Calu3 (cell line): ENCODE results near the gene CMTM5. TPM values are rescaled to one million over a fixed set of nuclear protein-coding genes. Genes with fewer than 3 reads are reported as not detected.

Experiments
- BruUV-seq: library from RNA; stranded (reverse); fragments of 400-500 nt; replicated peaks from 2 replicates; lab custom pipeline; 2021; lab: Mats Ljungman, UMichigan
- CTCF ChIA-PET: fragments of 300-600 bp; sonication (Branson Sonifier 250); formaldehyde crosslinking; loops from one replicate; lab custom pipeline; 2022; ENCODE audit warnings: antibody characterized with exemption; lab: Charles Lee
- DNase-seq: peaks from one replicate; pipeline ENCODE4 v3.0.0; 2022
- H3K27ac Mint-ChIP-seq: one replicate; pipeline ENCODE4 v1.8.0; 2022; ENCODE audit warnings: mixed read lengths; ENCODE audit not compliant: unreplicated experiment
- H3K27me3 Mint-ChIP-seq: one replicate; pipeline ENCODE4 v1.8.0; 2022; ENCODE audit warnings: mixed read lengths; ENCODE audit not compliant: unreplicated experiment
- H3K36me3 Mint-ChIP-seq: one replicate; pipeline ENCODE4 v1.8.0; 2022; ENCODE audit warnings: mild to moderate bottlenecking, moderate library complexity, mixed read lengths; ENCODE audit not compliant: insufficient read depth, unreplicated experiment
- H3K4me1 Mint-ChIP-seq: one replicate; pipeline ENCODE4 v1.8.0; 2022; ENCODE audit warnings: mild to moderate bottlenecking, low read depth, mixed read lengths; ENCODE audit not compliant: unreplicated experiment
- H3K4me3 Mint-ChIP-seq: one replicate; pipeline ENCODE4 v1.8.0; 2022; ENCODE audit warnings: mild to moderate bottlenecking, low read depth, moderate library complexity, mixed read lengths; ENCODE audit not compliant: unreplicated experiment
- H3K9me3 Mint-ChIP-seq: one replicate; pipeline ENCODE4 v1.8.0; 2022; ENCODE audit warnings: low read depth, mixed read lengths; ENCODE audit not compliant: unreplicated experiment
- intact Hi-C: fragments of 100-400 bp; cut with micrococcal nuclease; formaldehyde crosslinking; loops from one replicate; pipeline ENCODE4 v1.10.0; 2022; ENCODE audit not compliant: unreplicated experiment
- total RNA-seq: library from RNA; stranded (reverse); gene quantifications from 2 replicates; pipeline ENCODE4 v1.2.3, GENCODE V29; 2022
- TF ChIP-seq, protein P1 (sequence below): fragments of 200-600 bp; IDR thresholded peaks from one replicate; pipeline ENCODE4 v1.8.0; 2022; ENCODE audit warnings: antibody characterized with exemption; ENCODE audit not compliant: unreplicated experiment

The CMTM5 gene
- total RNA-seq, 1 experiment from 2014 or later: not detected

DNA sequence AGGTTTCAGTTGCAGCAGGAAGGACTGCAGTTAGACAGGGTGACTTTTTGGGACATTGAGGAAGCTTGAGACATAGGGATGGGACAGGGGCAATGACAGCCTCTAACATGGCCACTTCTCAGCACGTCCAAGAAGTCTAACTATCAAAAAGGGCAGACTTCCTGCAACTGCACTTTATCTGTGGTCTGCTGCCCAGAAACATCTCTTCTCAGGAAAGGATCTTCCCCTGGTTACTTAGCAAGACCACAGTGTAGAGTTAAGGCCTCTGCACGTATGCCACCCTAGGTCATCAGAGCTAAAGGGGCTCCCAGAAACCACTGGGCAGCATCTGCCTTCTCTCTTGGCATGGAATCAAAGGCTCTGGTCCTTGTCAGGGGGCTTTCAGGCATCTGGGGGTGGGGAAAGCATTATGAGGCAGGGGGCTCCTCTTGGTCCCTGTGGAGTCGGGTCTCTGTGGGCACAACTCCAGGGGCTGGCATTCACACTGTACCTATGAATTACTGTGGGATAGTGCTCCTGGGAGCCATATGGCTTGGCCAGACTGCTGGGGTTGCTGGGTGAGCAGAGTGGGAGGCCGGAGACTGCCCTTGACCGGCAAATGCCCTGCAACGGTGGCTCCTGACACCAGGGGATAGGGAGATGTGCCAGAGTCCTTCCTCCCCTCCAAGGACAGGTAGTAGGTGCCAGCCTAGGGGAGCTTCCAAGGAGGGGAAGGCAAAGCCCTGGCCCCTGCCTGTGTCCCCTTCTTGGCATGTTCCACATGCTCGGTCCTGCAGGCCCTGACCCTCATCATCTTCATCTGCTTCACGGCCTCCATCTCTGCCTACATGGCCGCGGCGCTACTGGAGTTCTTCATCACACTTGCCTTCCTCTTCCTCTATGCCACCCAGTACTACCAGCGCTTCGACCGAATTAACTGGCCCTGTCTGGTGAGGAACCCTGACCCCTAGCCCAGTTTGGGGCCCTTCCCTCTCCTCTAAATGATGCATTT is 1.0 kb downstream of the CMTM5 start:
- CTCF ChIA-PET: interaction anchor here (1.2 kb wide), 1 partner anchor 9 kb away, joined by 3 read pairs; no protein-coding TSS in a partner anchor
- Mint-ChIP-seq H3K27me3 (peaks cover 95% of the 10 kb centered on the region), H3K36me3 (no peaks in the 10 kb centered on the region), H3K4me3 (no peak overlapping the region), H3K27ac (no peak overlapping the region), H3K4me1 (no peaks in the 10 kb centered on the region), H3K9me3 (no peaks in the 10 kb centered on the region)
- BruUV-seq: no TSS peak
- intact Hi-C loops: no loop called here
- TF ChIP-seq, protein P1, sequence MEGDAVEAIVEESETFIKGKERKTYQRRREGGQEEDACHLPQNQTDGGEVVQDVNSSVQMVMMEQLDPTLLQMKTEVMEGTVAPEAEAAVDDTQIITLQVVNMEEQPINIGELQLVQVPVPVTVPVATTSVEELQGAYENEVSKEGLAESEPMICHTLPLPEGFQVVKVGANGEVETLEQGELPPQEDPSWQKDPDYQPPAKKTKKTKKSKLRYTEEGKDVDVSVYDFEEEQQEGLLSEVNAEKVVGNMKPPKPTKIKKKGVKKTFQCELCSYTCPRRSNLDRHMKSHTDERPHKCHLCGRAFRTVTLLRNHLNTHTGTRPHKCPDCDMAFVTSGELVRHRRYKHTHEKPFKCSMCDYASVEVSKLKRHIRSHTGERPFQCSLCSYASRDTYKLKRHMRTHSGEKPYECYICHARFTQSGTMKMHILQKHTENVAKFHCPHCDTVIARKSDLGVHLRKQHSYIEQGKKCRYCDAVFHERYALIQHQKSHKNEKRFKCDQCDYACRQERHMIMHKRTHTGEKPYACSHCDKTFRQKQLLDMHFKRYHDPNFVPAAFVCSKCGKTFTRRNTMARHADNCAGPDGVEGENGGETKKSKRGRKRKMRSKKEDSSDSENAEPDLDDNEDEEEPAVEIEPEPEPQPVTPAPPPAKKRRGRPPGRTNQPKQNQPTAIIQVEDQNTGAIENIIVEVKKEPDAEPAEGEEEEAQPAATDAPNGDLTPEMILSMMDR: no peak
- DNase-seq: no peak

DNA sequence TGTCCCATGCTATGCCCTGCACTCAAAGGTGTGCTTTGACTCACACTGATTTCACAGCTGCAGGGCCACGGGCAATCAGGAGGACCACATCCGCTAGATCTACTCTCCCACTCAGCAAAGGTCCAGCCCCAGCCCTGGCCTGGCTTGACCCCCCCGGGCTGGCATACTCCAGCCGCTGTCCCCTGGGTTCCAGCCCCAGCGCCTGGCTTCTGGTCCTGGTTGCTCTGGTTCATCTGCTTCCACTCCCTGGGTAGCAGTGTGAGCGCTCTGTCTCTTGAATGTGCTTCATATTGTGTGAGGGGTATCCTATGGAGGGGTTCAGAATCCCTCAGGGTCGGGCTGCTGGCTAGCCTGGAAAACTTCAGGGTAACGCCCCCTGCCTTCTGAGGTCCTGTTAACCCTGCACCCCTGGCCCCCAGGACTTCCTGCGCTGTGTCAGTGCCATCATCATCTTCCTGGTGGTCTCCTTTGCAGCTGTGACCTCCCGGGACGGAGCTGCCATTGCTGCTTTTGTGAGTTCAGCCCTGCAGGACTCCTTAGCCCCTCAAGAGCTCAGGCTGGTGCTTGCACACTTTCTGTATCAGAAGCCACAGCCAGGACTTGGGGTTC is 1.9 kb downstream of the CMTM5 start:
- intact Hi-C loops: no loop called here
- TF ChIP-seq, protein P1: no peak
- no peaks in the 10 kb centered on the region for H3K9me3 Mint-ChIP-seq

DNA sequence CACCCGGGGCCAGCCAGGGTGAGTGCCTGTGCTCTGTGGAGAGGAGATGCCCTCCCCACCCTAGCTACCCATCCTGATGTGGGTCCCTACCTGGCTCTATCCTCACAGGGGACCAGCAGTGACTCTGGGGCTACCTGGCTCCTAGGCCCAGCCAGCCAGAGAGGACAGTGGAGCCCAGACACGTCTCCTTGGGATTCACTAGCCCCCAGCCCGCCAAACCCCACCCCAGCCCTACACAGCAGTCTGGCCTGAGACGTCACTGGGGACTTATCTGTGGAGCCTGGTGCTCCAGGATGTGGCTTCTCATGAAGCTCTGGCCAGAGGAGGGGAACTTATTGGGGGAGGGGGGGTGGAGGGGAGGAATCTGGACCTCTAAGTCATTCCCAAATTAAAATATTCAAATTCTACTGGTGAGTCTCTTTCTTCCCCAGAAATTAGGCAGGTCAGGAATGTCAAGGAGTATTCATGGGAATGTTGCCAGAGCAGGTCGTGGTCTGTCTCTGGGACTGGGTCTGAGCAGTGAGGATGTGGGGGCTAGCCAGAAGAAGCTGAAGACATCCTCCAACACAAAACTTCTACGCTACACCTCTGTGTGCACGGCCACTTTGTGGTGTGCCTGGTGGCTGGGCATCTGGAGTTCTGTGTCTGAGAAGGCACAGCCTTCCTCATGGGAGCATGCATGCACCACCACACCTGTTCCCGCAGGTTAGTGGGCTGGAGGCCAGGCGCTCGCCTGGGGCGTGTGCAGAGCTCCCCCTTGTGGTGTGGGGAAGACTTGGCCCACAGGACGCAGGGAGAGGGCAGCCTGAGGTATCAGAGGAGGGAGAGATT is 2.7 kb downstream of the CMTM5 start:
- intact Hi-C loops: loop anchor here (1.0 kb wide), 2 partner anchors 51 to 114 kb away; no protein-coding TSS in a partner anchor
- Mint-ChIP-seq H3K27ac (no peak overlapping the region), H3K4me3 (no peak overlapping the region), H3K9me3 (no peaks in the 10 kb centered on the region), H3K27me3 (peaks cover 98% of the 10 kb centered on the region), H3K4me1 (no peaks in the 10 kb centered on the region), H3K36me3 (no peaks in the 10 kb centered on the region)
- TF ChIP-seq, protein P1: peak; percentile 83
- no TSS peak for BruUV-seq
- CTCF ChIA-PET: interaction anchor here (1.0 to 1.4 kb wide), 5 partner anchors 18 to 259 kb away, joined by 3 to 6 read pairs (median 4); no protein-coding TSS in a partner anchor
- DNase-seq: peak; percentile 78

More for the DNA sequence above, 1.9 kb downstream of the CMTM5 start:
- DNase-seq: no peak
- Mint-ChIP-seq H3K4me3 (no peak overlapping the region), H3K27ac (no peak overlapping the region), H3K36me3 (no peaks in the 10 kb centered on the region), H3K27me3 (peaks cover 98% of the 10 kb centered on the region), H3K4me1 (no peaks in the 10 kb centered on the region)
- CTCF ChIA-PET: interaction anchor here (1.2 kb wide), 1 partner anchor 9 kb away, joined by 3 read pairs; no protein-coding TSS in a partner anchor
- no TSS peak for BruUV-seq
